ENCODE measurements around the gene FBXL13.
"Not testable (repeated sequence)": the region's sequence is repeated elsewhere in the genome, so short reads cannot be mapped to it uniquely, and the experiment has no call there.

The FBXL13 gene

GRCh38 chr7:103056006-103056405 lies 18.6 kb downstream of the FBXL13 start:
- DNase-seq; H3K23ac ChIP-seq (ENCODE audit: low read length); H3K4ac ChIP-seq (ENCODE audit: low read depth, low read length); H4K8ac ChIP-seq (ENCODE audit: low read depth, low read length); H3K79me2 ChIP-seq (ENCODE audit: control insufficient read depth, insufficient read depth, low read length); H3K56ac ChIP-seq (ENCODE audit: low read length); H3K36me3 ChIP-seq (ENCODE audit: control insufficient read depth, insufficient read depth, low read length); H3K27me3 ChIP-seq (ENCODE audit: insufficient read depth, low read length, poor library complexity); H3K4me1 ChIP-seq (ENCODE audit: control insufficient read depth, low read depth, low read length); H3K27ac ChIP-seq (ENCODE audit: low read depth, low read length); H3K4me2 ChIP-seq (ENCODE audit: low read length); H3K18ac ChIP-seq (ENCODE audit: low read length); H2BK5ac ChIP-seq (ENCODE audit: low read length); H3K9ac ChIP-seq (ENCODE audit: low read length); H2AK5ac ChIP-seq (ENCODE audit: low read length); H3K4me3 ChIP-seq (ENCODE audit: low read length); H2BK120ac ChIP-seq (ENCODE audit: low read depth, low read length); H3K79me1 ChIP-seq (ENCODE audit: low read length); H2BK15ac ChIP-seq (replicated peaks; ENCODE audit: low read depth); H4K5ac ChIP-seq (ENCODE audit: low read length): not testable (repeated sequence)
- no CpG with 5 or more reads among the region's 1 CpG for WGBS (ENCODE audit: extremely low coverage, insufficient coverage, low lambda C conversion rate)

GRCh38 chr7:103051519-103051918 lies 23.1 kb downstream of the FBXL13 start:
- Histone ChIP-seq H3K4ac (ENCODE audit: low read depth, low read length) (no peak overlapping the region), H4K8ac (ENCODE audit: low read depth, low read length) (no peak overlapping the region), H3K18ac (ENCODE audit: low read length) (no peak overlapping the region), H3K56ac (ENCODE audit: low read length) (no peak overlapping the region), H3K79me2 (ENCODE audit: control insufficient read depth, insufficient read depth, low read length) (no peaks in the 10 kb centered on the region), H3K23ac (ENCODE audit: low read length) (no peak overlapping the region), H3K36me3 (ENCODE audit: control insufficient read depth, insufficient read depth, low read length) (no peaks in the 10 kb centered on the region), H2AK5ac (ENCODE audit: low read length) (no peak overlapping the region), H2BK15ac (replicated peaks; ENCODE audit: low read depth) (no peak overlapping the region), H3K4me3 (ENCODE audit: low read length) (no peak overlapping the region), H4K5ac (ENCODE audit: low read length) (no peak overlapping the region), H3K9ac (ENCODE audit: low read length) (no peak overlapping the region), H2BK5ac (ENCODE audit: low read length) (no peak overlapping the region), H3K27ac (ENCODE audit: low read depth, low read length) (no peak overlapping the region), H3K4me1 (ENCODE audit: control insufficient read depth, low read depth, low read length) (no peaks in the 10 kb centered on the region), H3K4me2 (ENCODE audit: low read length) (no peak overlapping the region), H3K27me3 (ENCODE audit: insufficient read depth, low read length, poor library complexity) (no peaks in the 10 kb centered on the region), H3K79me1 (ENCODE audit: low read length) (no peaks in the 10 kb centered on the region), H2BK120ac (ENCODE audit: low read depth, low read length) (no peak overlapping the region)
- no CpG with 5 or more reads among the region's 6 CpGs for WGBS (ENCODE audit: extremely low coverage, insufficient coverage, low lambda C conversion rate)
- DNase-seq: no peak

- WGBS (ENCODE audit: extremely low coverage, insufficient coverage, low lambda C conversion rate): no CpG with 5 or more reads among the region's 2 CpGs
- Histone ChIP-seq H3K4ac (ENCODE audit: low read depth, low read length) (no peak overlapping the region), H2BK15ac (replicated peaks; ENCODE audit: low read depth) (no peak overlapping the region), H3K4me2 (ENCODE audit: low read length) (no peak overlapping the region), H4K8ac (ENCODE audit: low read depth, low read length) (no peak overlapping the region), H3K27me3 (ENCODE audit: insufficient read depth, low read length, poor library complexity) (no peaks in the 10 kb centered on the region), H3K56ac (ENCODE audit: low read length) (no peak overlapping the region), H3K23ac (ENCODE audit: low read length) (no peak overlapping the region), H3K79me1 (ENCODE audit: low read length) (no peaks in the 10 kb centered on the region), H4K5ac (ENCODE audit: low read length) (no peak overlapping the region), H3K9ac (ENCODE audit: low read length) (no peak overlapping the region), H2AK5ac (ENCODE audit: low read length) (no peak overlapping the region), H2BK120ac (ENCODE audit: low read depth, low read length) (no peak overlapping the region), H3K4me3 (ENCODE audit: low read length) (no peak overlapping the region), H3K36me3 (ENCODE audit: control insufficient read depth, insufficient read depth, low read length) (no peaks in the 10 kb centered on the region), H3K27ac (ENCODE audit: low read depth, low read length) (no peak overlapping the region), H2BK5ac (ENCODE audit: low read length) (no peak overlapping the region), H3K79me2 (ENCODE audit: control insufficient read depth, insufficient read depth, low read length) (no peaks in the 10 kb centered on the region), H3K18ac (ENCODE audit: low read length) (no peak overlapping the region), H3K4me1 (ENCODE audit: control insufficient read depth, low read depth, low read length) (no peaks in the 10 kb centered on the region)
- peak; percentile 62 for DNase-seq
Observed at GRCh38 chr7:103048833-103049232, 25.8 kb downstream of the FBXL13 start.

GRCh38 chr7:103041815-103042214 lies 32.8 kb downstream of the FBXL13 start:
- not testable (repeated sequence) for H3K4me1 ChIP-seq (ENCODE audit: control insufficient read depth, low read depth, low read length); H2AK5ac ChIP-seq (ENCODE audit: low read length); H3K27me3 ChIP-seq (ENCODE audit: insufficient read depth, low read length, poor library complexity); H4K8ac ChIP-seq (ENCODE audit: low read depth, low read length); H3K9ac ChIP-seq (ENCODE audit: low read length); H3K79me2 ChIP-seq (ENCODE audit: control insufficient read depth, insufficient read depth, low read length); H2BK15ac ChIP-seq (replicated peaks; ENCODE audit: low read depth); H3K27ac ChIP-seq (ENCODE audit: low read depth, low read length); H3K18ac ChIP-seq (ENCODE audit: low read length); H2BK120ac ChIP-seq (ENCODE audit: low read depth, low read length); DNase-seq; H4K5ac ChIP-seq (ENCODE audit: low read length); H3K23ac ChIP-seq (ENCODE audit: low read length); H3K4me2 ChIP-seq (ENCODE audit: low read length); H3K56ac ChIP-seq (ENCODE audit: low read length); H3K36me3 ChIP-seq (ENCODE audit: control insufficient read depth, insufficient read depth, low read length); H2BK5ac ChIP-seq (ENCODE audit: low read length); H3K79me1 ChIP-seq (ENCODE audit: low read length); H3K4ac ChIP-seq (ENCODE audit: low read depth, low read length); H3K4me3 ChIP-seq (ENCODE audit: low read length)
- no CpG with 5 or more reads among the region's 1 CpG for WGBS (ENCODE audit: extremely low coverage, insufficient coverage, low lambda C conversion rate)

GRCh38 chr7:103037823-103038739 lies 36.5 kb downstream of the FBXL13 start:
- H2BK120ac ChIP-seq (ENCODE audit: low read depth, low read length); H3K23ac ChIP-seq (ENCODE audit: low read length); H4K8ac ChIP-seq (ENCODE audit: low read depth, low read length); H2BK5ac ChIP-seq (ENCODE audit: low read length); H3K4ac ChIP-seq (ENCODE audit: low read depth, low read length); H3K27ac ChIP-seq (ENCODE audit: low read depth, low read length); H3K4me2 ChIP-seq (ENCODE audit: low read length); H3K4me1 ChIP-seq (ENCODE audit: control insufficient read depth, low read depth, low read length); H3K4me3 ChIP-seq (ENCODE audit: low read length); H3K27me3 ChIP-seq (ENCODE audit: insufficient read depth, low read length, poor library complexity); H3K36me3 ChIP-seq (ENCODE audit: control insufficient read depth, insufficient read depth, low read length); H4K5ac ChIP-seq (ENCODE audit: low read length); H2AK5ac ChIP-seq (ENCODE audit: low read length); H3K18ac ChIP-seq (ENCODE audit: low read length); H2BK15ac ChIP-seq (replicated peaks; ENCODE audit: low read depth); H3K79me1 ChIP-seq (ENCODE audit: low read length); H3K9ac ChIP-seq (ENCODE audit: low read length); H3K79me2 ChIP-seq (ENCODE audit: control insufficient read depth, insufficient read depth, low read length): not testable (repeated sequence)
- peak overlapping the region; percentile 67 for H3K56ac ChIP-seq (ENCODE audit: low read length)
- WGBS (ENCODE audit: extremely low coverage, insufficient coverage, low lambda C conversion rate): no CpG with 5 or more reads among the region's 20 CpGs
- peak; percentile 55 for DNase-seq

GRCh38 chr7:103037476-103037822 lies 37.1 kb downstream of the FBXL13 start:
- Histone ChIP-seq H3K9ac (ENCODE audit: low read length) (no peak overlapping the region), H3K36me3 (ENCODE audit: control insufficient read depth, insufficient read depth, low read length) (no peaks in the 10 kb centered on the region), H2BK15ac (replicated peaks; ENCODE audit: low read depth) (no peak overlapping the region), H3K23ac (ENCODE audit: low read length) (no peak overlapping the region), H2AK5ac (ENCODE audit: low read length) (no peak overlapping the region), H3K27ac (ENCODE audit: low read depth, low read length) (no peak overlapping the region), H3K18ac (ENCODE audit: low read length) (no peak overlapping the region), H3K4ac (ENCODE audit: low read depth, low read length) (no peak overlapping the region), H3K79me1 (ENCODE audit: low read length) (no peaks in the 10 kb centered on the region), H3K56ac (ENCODE audit: low read length) (no peak overlapping the region), H3K4me1 (ENCODE audit: control insufficient read depth, low read depth, low read length) (no peaks in the 10 kb centered on the region), H2BK120ac (ENCODE audit: low read depth, low read length) (no peak overlapping the region), H4K5ac (ENCODE audit: low read length) (no peak overlapping the region), H3K4me3 (ENCODE audit: low read length) (no peak overlapping the region), H2BK5ac (ENCODE audit: low read length) (no peak overlapping the region), H3K27me3 (ENCODE audit: insufficient read depth, low read length, poor library complexity) (no peaks in the 10 kb centered on the region), H3K79me2 (ENCODE audit: control insufficient read depth, insufficient read depth, low read length) (no peaks in the 10 kb centered on the region), H4K8ac (ENCODE audit: low read depth, low read length) (no peak overlapping the region), H3K4me2 (ENCODE audit: low read length) (no peak overlapping the region)
- DNase-seq: no peak
- WGBS (ENCODE audit: extremely low coverage, insufficient coverage, low lambda C conversion rate): no CpG with 5 or more reads among the region's 1 CpG

All from mesendoderm (in vitro differentiated cells).